ENCODE measurements around the gene PHGDH. TPM values are rescaled to one million over a fixed set of nuclear protein-coding genes. Genes with fewer than 3 reads are reported as not detected.

Gene PHGDH
- total and polyA plus RNA-seq, 2 of the 13 experiments (the other 11 are each of a cell fraction or from before 2014, with no cell fraction given), result 95.8 to 133 TPM

DNA sequence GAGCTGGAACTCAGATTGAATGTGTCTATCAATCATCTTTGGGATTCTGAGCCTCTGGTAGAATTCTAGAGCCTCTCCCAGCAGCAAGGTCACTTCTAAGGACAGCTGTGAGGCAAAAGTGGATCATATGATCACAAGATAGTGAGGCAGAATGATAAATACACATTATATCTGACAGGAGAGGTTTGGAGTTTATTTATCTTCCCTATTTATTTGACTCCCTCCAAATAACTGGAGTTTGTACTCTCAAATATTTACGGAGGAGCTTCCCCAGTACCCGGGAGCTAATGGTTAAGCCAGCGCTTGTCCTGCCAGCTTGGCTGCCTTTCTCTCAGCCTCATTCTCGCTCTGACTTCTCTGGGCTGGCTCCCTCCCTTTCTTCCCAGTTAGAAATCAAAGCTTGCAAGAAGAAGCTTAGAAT, 54.6 kb downstream of the PHGDH start (continued):
- TF ChIP-seq, protein P1, sequence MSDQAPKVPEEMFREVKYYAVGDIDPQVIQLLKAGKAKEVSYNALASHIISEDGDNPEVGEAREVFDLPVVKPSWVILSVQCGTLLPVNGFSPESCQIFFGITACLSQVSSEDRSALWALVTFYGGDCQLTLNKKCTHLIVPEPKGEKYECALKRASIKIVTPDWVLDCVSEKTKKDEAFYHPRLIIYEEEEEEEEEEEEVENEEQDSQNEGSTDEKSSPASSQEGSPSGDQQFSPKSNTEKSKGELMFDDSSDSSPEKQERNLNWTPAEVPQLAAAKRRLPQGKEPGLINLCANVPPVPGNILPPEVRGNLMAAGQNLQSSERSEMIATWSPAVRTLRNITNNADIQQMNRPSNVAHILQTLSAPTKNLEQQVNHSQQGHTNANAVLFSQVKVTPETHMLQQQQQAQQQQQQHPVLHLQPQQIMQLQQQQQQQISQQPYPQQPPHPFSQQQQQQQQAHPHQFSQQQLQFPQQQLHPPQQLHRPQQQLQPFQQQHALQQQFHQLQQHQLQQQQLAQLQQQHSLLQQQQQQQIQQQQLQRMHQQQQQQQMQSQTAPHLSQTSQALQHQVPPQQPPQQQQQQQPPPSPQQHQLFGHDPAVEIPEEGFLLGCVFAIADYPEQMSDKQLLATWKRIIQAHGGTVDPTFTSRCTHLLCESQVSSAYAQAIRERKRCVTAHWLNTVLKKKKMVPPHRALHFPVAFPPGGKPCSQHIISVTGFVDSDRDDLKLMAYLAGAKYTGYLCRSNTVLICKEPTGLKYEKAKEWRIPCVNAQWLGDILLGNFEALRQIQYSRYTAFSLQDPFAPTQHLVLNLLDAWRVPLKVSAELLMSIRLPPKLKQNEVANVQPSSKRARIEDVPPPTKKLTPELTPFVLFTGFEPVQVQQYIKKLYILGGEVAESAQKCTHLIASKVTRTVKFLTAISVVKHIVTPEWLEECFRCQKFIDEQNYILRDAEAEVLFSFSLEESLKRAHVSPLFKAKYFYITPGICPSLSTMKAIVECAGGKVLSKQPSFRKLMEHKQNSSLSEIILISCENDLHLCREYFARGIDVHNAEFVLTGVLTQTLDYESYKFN (CRISPR knock-in tag; conservative IDR thresholded peaks at IDR 0.05), result peak; percentile 95
- TF ChIP-seq IKZF1 (IDR thresholded peaks at IDR 0.05) (no peak), EEA1 (CRISPR knock-in tag; IDR thresholded peaks at IDR 0.05; ENCODE audit: borderline replicate concordance) (no peak), ZNF260 (CRISPR knock-in tag; IDR thresholded peaks at IDR 0.05; ENCODE audit: borderline replicate concordance, low read depth) (no peak), RXRB (CRISPR knock-in tag; IDR thresholded peaks at IDR 0.05; ENCODE audit: borderline replicate concordance) (peak; percentile 74; the same call in 1 of the 2 replicates), KDM4B (CRISPR knock-in tag; IDR thresholded peaks at IDR 0.05) (no peak), ZNF367 (CRISPR knock-in tag; IDR thresholded peaks at IDR 0.05; ENCODE audit: borderline replicate concordance) (no peak), MYC (CRISPR knock-in tag; IDR thresholded peaks at IDR 0.05; ENCODE audit: borderline replicate concordance) (no peak), ZNF652 (CRISPR knock-in tag; IDR thresholded peaks at IDR 0.05; ENCODE audit: borderline replicate concordance, low read depth) (peak; percentile 59; the same call in 1 of the 2 replicates), ZFYVE20 (CRISPR knock-in tag; IDR thresholded peaks at IDR 0.05; ENCODE audit: borderline replicate concordance, low read depth) (no peak), RCOR2 (CRISPR knock-in tag; IDR thresholded peaks at IDR 0.05) (0 out of 2 replicates have a peak, but pooled peaks have one; percentile 57), ELF4 (CRISPR knock-in tag; IDR thresholded peaks at IDR 0.05; ENCODE audit: borderline replicate concordance) (no peak), ZNF792 (CRISPR knock-in tag; IDR thresholded peaks at IDR 0.05) (no peak)
- TF ChIP-seq, protein P2, sequence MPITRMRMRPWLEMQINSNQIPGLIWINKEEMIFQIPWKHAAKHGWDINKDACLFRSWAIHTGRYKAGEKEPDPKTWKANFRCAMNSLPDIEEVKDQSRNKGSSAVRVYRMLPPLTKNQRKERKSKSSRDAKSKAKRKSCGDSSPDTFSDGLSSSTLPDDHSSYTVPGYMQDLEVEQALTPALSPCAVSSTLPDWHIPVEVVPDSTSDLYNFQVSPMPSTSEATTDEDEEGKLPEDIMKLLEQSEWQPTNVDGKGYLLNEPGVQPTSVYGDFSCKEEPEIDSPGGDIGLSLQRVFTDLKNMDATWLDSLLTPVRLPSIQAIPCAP (CRISPR knock-in tag; IDR thresholded peaks at IDR 0.05; ENCODE audit: low read depth), result no peak
- TF ChIP-seq, protein P3, sequence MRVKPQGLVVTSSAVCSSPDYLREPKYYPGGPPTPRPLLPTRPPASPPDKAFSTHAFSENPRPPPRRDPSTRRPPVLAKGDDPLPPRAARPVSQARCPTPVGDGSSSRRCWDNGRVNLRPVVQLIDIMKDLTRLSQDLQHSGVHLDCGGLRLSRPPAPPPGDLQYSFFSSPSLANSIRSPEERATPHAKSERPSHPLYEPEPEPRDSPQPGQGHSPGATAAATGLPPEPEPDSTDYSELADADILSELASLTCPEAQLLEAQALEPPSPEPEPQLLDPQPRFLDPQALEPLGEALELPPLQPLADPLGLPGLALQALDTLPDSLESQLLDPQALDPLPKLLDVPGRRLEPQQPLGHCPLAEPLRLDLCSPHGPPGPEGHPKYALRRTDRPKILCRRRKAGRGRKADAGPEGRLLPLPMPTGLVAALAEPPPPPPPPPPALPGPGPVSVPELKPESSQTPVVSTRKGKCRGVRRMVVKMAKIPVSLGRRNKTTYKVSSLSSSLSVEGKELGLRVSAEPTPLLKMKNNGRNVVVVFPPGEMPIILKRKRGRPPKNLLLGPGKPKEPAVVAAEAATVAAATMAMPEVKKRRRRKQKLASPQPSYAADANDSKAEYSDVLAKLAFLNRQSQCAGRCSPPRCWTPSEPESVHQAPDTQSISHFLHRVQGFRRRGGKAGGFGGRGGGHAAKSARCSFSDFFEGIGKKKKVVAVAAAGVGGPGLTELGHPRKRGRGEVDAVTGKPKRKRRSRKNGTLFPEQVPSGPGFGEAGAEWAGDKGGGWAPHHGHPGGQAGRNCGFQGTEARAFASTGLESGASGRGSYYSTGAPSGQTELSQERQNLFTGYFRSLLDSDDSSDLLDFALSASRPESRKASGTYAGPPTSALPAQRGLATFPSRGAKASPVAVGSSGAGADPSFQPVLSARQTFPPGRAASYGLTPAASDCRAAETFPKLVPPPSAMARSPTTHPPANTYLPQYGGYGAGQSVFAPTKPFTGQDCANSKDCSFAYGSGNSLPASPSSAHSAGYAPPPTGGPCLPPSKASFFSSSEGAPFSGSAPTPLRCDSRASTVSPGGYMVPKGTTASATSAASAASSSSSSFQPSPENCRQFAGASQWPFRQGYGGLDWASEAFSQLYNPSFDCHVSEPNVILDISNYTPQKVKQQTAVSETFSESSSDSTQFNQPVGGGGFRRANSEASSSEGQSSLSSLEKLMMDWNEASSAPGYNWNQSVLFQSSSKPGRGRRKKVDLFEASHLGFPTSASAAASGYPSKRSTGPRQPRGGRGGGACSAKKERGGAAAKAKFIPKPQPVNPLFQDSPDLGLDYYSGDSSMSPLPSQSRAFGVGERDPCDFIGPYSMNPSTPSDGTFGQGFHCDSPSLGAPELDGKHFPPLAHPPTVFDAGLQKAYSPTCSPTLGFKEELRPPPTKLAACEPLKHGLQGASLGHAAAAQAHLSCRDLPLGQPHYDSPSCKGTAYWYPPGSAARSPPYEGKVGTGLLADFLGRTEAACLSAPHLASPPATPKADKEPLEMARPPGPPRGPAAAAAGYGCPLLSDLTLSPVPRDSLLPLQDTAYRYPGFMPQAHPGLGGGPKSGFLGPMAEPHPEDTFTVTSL (CRISPR knock-in tag; IDR thresholded peaks at IDR 0.05; ENCODE audit: borderline replicate concordance), result peak; percentile 94
- TF ChIP-seq, protein P4, sequence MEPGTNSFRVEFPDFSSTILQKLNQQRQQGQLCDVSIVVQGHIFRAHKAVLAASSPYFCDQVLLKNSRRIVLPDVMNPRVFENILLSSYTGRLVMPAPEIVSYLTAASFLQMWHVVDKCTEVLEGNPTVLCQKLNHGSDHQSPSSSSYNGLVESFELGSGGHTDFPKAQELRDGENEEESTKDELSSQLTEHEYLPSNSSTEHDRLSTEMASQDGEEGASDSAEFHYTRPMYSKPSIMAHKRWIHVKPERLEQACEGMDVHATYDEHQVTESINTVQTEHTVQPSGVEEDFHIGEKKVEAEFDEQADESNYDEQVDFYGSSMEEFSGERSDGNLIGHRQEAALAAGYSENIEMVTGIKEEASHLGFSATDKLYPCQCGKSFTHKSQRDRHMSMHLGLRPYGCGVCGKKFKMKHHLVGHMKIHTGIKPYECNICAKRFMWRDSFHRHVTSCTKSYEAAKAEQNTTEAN (CRISPR knock-in tag; conservative IDR thresholded peaks at IDR 0.05), result no peak
- TF ChIP-seq, protein P5, sequence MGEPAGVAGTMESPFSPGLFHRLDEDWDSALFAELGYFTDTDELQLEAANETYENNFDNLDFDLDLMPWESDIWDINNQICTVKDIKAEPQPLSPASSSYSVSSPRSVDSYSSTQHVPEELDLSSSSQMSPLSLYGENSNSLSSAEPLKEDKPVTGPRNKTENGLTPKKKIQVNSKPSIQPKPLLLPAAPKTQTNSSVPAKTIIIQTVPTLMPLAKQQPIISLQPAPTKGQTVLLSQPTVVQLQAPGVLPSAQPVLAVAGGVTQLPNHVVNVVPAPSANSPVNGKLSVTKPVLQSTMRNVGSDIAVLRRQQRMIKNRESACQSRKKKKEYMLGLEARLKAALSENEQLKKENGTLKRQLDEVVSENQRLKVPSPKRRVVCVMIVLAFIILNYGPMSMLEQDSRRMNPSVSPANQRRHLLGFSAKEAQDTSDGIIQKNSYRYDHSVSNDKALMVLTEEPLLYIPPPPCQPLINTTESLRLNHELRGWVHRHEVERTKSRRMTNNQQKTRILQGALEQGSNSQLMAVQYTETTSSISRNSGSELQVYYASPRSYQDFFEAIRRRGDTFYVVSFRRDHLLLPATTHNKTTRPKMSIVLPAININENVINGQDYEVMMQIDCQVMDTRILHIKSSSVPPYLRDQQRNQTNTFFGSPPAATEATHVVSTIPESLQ (CRISPR knock-in tag; conservative IDR thresholded peaks at IDR 0.05), result no peak

All from HepG2 (cell line).